ENCODE results near the gene ZNF436.

- TF ChIP-seq SIN3A (IDR thresholded peaks at IDR 0.05; ENCODE audit: borderline replicate concordance, insufficient read depth, low read length) (no peak), POLR2AphosphoS5 (IDR thresholded peaks at IDR 0.05; ENCODE audit: low read depth, low read length) (peak; percentile 93)
Observed at GRCh38 chr1:23369335-23370013, at the start of gene ZNF436.
